Vagina (tissue), 2 donors: Measurements from ENCODE around the gene PTPRD. TPM values are rescaled to one million over a fixed set of nuclear protein-coding genes. Genes with fewer than 3 reads are reported as not detected.
"Not testable (repeated sequence)": the region's sequence is repeated elsewhere in the genome, so short reads cannot be mapped to it uniquely, and the experiment has no call there.

ENCODE experiments used
- DNase-seq, 2 donors: peaks; one replicate each; pipeline ENCODE4 v3.0.0-alpha.2; 2017; ENCODE audit errors: extremely low spot score in 2 of 2
- H3K27ac ChIP-seq: fragments of 200-600 bp; sonication (generic); one replicate; pipeline ENCODE4 v1.5.1; 2019
- H3K27me3 ChIP-seq: fragments of 200-600 bp; sonication (generic); one replicate; pipeline ENCODE4 v1.5.1; 2019
- H3K36me3 ChIP-seq, 2 donors: fragments of 200-600 bp; sonication (generic); one replicate each; pipeline ENCODE4 v1.5.1; 2017 to 2019
- H3K4me1 ChIP-seq: fragments of 200-600 bp; sonication (generic); one replicate; pipeline ENCODE4 v1.5.1; 2019
- H3K4me3 ChIP-seq, 2 donors: fragments of 200-600 bp; sonication (generic); 1 replicate in 1 of 2; 2 replicates in 1 of 2; pipeline ENCODE4 v1.5.1; 2016 to 2019
- H3K9me3 ChIP-seq: fragments of 200-600 bp; sonication (generic); one replicate; pipeline ENCODE4 v1.5.1; 2019
- POLR2A ChIP-seq, 2 donors: fragments of 450-650 bp; IDR thresholded peaks; one replicate each; pipeline ENCODE4 v1.6.1; 2017; ENCODE audit warnings: antibody characterized with exemption in 2 of 2, mild to moderate bottlenecking in 2 of 2, moderate library complexity in 2 of 2
- POLR2AphosphoS5 ChIP-seq, 2 donors: sonication (generic); formaldehyde crosslinking; IDR thresholded peaks; one replicate each; pipeline ENCODE4 v1.9.0; 2017; ENCODE audit warnings: antibody characterized with exemption in 2 of 2, mild to moderate bottlenecking in 2 of 2, low read depth in 1 of 2; ENCODE audit not compliant: insufficient read depth in 1 of 2
- intact Hi-C: fragments of 100-400 bp; cut with DNase I; formaldehyde crosslinking; loops from one replicate; pipeline ENCODE4 v1.15.1; 2023
- total RNA-seq: library from RNA; depleted of rRNA; stranded (reverse); fragments of >200 nt; gene quantifications from one replicate; pipeline ENCODE4 v1.2.3, GENCODE V29; 2016
- TF ChIP-seq, protein P1 (sequence below), 3 experiments: fragments of 450-650 bp in 2 of 3; fragments of 200-600 bp in 1 of 3; sonication (generic) in 1 of 3; IDR thresholded peaks; one replicate each; pipeline ENCODE4 v1.5.1; 2017 to 2019; ENCODE audit warnings: antibody characterized with exemption in 3 of 3, mild to moderate bottlenecking in 2 of 3, moderate library complexity in 2 of 3

PTPRD gene
- total RNA-seq, 1 donor from 2014 or later, result 10.3 TPM

GRCh38 chr9:9100070-9100469 is 1512.7 kb downstream of the PTPRD start:
- DNase-seq, result no peak
- Histone ChIP-seq H3K4me1 (no peaks in the 10 kb centered on the region), H3K27ac (no peak overlapping the region), H3K27me3 (no peaks in the 10 kb centered on the region), H3K4me3 (no peak overlapping the region), H3K36me3 (no peaks in the 10 kb centered on the region), H3K9me3 (no peaks in the 10 kb centered on the region)
- no peak for TF ChIP-seq POLR2A (IDR thresholded peaks at IDR 0.05)
- TF ChIP-seq POLR2AphosphoS5 (IDR thresholded peaks at IDR 0.05; ENCODE audit: insufficient read depth in 1 of 2, low read depth in 1 of 2), result no peak
- TF ChIP-seq, protein P1, sequence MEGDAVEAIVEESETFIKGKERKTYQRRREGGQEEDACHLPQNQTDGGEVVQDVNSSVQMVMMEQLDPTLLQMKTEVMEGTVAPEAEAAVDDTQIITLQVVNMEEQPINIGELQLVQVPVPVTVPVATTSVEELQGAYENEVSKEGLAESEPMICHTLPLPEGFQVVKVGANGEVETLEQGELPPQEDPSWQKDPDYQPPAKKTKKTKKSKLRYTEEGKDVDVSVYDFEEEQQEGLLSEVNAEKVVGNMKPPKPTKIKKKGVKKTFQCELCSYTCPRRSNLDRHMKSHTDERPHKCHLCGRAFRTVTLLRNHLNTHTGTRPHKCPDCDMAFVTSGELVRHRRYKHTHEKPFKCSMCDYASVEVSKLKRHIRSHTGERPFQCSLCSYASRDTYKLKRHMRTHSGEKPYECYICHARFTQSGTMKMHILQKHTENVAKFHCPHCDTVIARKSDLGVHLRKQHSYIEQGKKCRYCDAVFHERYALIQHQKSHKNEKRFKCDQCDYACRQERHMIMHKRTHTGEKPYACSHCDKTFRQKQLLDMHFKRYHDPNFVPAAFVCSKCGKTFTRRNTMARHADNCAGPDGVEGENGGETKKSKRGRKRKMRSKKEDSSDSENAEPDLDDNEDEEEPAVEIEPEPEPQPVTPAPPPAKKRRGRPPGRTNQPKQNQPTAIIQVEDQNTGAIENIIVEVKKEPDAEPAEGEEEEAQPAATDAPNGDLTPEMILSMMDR (IDR thresholded peaks at IDR 0.05), result no peak
- intact Hi-C loops, result no loop called here

GRCh38 chr9:9099646-9100045 is 1513.2 kb downstream of the PTPRD start:
- TF ChIP-seq POLR2A (IDR thresholded peaks at IDR 0.05), result no peak
- TF ChIP-seq, protein P1 (IDR thresholded peaks at IDR 0.05), result no peak
- TF ChIP-seq POLR2AphosphoS5 (IDR thresholded peaks at IDR 0.05; ENCODE audit: insufficient read depth in 1 of 2, low read depth in 1 of 2), result no peak
- intact Hi-C loops, result no loop called here

DNA sequence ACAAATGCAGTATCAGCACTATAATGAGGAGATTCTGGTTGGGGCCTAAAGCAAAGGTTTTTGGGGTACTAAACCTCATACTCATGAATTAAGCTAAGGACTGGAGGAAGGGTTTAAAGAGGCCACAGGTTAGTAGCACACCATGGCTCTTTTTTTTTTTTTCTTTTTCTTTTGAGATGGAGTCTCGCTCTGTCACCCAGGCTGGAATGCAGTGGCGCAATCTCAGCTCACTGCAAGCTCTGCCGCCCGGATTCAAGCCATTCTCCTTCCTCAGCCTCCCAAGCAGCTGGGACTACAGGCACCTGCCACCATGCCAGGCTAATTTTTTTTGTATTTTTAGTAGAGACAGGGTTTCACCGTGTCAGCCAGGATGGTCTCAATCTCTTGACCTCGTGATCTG is 1515.5 kb downstream of the PTPRD start:
- DNase-seq, H3K27ac ChIP-seq, intact Hi-C loops, H3K4me3 ChIP-seq, H3K9me3 ChIP-seq, H3K27me3 ChIP-seq, H3K4me1 ChIP-seq, H3K36me3 ChIP-seq: not testable (repeated sequence)

More at GRCh38 chr9:9099646-9100045, 1513.2 kb downstream of the PTPRD start:
- H3K4me3 ChIP-seq, result no peak overlapping the region
- no peaks in the 10 kb centered on the region for H3K36me3 ChIP-seq
- no peaks in the 10 kb centered on the region for H3K9me3 ChIP-seq
- no peak for DNase-seq
- no peak overlapping the region for H3K27ac ChIP-seq
- H3K27me3 ChIP-seq, result no peaks in the 10 kb centered on the region
- no peaks in the 10 kb centered on the region for H3K4me1 ChIP-seq

GRCh38 chr9:9091387-9091786 is 1521.4 kb downstream of the PTPRD start:
- Histone ChIP-seq H3K27me3 (no peaks in the 10 kb centered on the region), H3K4me1 (no peaks in the 10 kb centered on the region), H3K9me3 (no peaks in the 10 kb centered on the region), H3K27ac (no peak overlapping the region), H3K4me3 (no peak overlapping the region), H3K36me3 (no peaks in the 10 kb centered on the region)
- DNase-seq, result no peak
- TF ChIP-seq POLR2AphosphoS5 (IDR thresholded peaks at IDR 0.05; ENCODE audit: insufficient read depth in 1 of 2, low read depth in 1 of 2) (no peak), POLR2A (IDR thresholded peaks at IDR 0.05) (no peak)
- TF ChIP-seq, protein P1 (IDR thresholded peaks at IDR 0.05), result no peak
- intact Hi-C loops, result no loop called here

DNA sequence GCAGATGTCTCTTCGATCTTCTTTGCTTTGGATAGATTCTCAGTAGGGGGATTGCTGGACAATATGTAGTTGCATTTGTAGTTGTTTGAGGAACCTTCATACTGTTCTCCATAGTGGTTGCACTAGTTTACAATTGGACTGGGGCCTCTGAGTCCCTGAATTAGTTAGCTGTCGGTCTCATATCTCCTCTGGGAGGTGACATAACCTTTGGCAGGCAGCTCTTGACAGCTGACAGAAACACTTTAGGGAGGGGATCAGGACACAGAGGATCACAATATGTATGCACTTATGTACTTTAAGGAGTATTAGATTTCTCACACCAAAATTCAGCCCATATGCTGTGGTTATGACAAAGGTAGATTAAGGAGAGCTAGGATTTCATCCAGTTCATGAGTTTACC is 1533.3 kb downstream of the PTPRD start:
- no peaks in the 10 kb centered on the region for H3K9me3 ChIP-seq
- H3K4me1 ChIP-seq, result no peaks in the 10 kb centered on the region
- DNase-seq, result no peak
- H3K27ac ChIP-seq, result no peak overlapping the region
- H3K4me3 ChIP-seq, result no peak overlapping the region
- no peaks in the 10 kb centered on the region for H3K27me3 ChIP-seq
- H3K36me3 ChIP-seq, result no peaks in the 10 kb centered on the region
- intact Hi-C loops, result no loop called here
- TF ChIP-seq POLR2A (IDR thresholded peaks at IDR 0.05), result no peak
- TF ChIP-seq, protein P1 (IDR thresholded peaks at IDR 0.05), result no peak
- no peak for TF ChIP-seq POLR2AphosphoS5 (IDR thresholded peaks at IDR 0.05; ENCODE audit: insufficient read depth in 1 of 2, low read depth in 1 of 2)

- Histone ChIP-seq H3K4me3 (no peak overlapping the region), H3K27me3 (no peaks in the 10 kb centered on the region), H3K4me1 (no peaks in the 10 kb centered on the region), H3K9me3 (no peaks in the 10 kb centered on the region), H3K36me3 (no peaks in the 10 kb centered on the region), H3K27ac (no peak overlapping the region)
- DNase-seq, result no peak
- intact Hi-C loops, result no loop called here
- no peak for TF ChIP-seq POLR2AphosphoS5 (IDR thresholded peaks at IDR 0.05; ENCODE audit: insufficient read depth in 1 of 2, low read depth in 1 of 2)
- TF ChIP-seq, protein P1 (IDR thresholded peaks at IDR 0.05), result no peak
- TF ChIP-seq POLR2A (IDR thresholded peaks at IDR 0.05), result no peak
Measured at GRCh38 chr9:9078301-9078700, 1534.5 kb downstream of the PTPRD start.
